Stimulated activated CD4-positive, alpha-beta T cell treated with anti-CD3 and anti-CD28 coated beads, Interleukin-4, amount 100 ng/mL, for 4 hours (primary cell): ENCODE measurements around the gene RGL1.

Experiments
- DNase-seq, 2 experiments: peaks; one replicate each; pipeline ENCODE4 v3.0.0-alpha.2; 2020

The RGL1 gene

DNA sequence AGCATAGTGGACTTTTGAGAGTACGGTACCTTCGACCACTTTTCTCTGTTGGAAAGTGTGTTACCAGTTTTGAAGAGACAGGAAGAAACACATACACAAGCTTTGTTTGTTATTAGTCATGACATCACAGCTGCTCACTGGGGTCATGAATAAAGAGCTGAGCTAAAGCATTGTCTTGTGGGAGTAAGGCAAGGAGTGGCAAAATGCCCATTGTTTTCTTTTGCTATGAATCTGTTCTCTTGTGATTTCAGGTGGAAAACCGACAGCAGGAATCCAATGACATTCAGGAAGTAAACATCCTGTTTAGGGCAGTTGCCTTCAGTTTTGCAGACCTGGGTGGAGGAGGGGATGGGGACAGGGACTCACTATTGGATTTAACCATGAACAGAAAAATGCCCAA, 66.2 kb downstream of the RGL1 start:
- DNase-seq, result no peak

GRCh38 chr1:183871601-183872000, 66.7 kb downstream of the RGL1 start:
- no peak for DNase-seq

DNA sequence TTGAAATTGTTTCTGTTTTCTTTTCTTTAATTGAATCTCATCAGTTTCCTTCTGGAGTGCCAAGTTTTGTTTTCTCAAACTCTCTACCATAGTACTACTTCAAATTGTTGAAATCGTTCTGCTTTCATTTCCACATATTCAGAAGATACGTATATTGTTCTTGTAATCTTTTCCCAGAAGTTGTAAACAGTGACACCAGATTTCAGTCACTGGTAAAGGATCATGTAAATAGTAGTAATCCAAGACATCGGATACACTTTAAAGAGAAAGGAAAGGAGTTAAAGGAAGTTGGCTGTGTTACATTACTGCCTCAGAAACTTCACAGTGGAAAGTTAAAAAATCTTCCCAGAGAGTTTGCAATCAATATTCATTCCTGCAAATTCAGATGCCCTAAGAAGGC, 67.5 kb downstream of the RGL1 start:
- no peak for DNase-seq

- DNase-seq, result no peak
These were observed 68.7 kb downstream of the RGL1 start for GRCh38 chr1:183873642-183874041.

DNA sequence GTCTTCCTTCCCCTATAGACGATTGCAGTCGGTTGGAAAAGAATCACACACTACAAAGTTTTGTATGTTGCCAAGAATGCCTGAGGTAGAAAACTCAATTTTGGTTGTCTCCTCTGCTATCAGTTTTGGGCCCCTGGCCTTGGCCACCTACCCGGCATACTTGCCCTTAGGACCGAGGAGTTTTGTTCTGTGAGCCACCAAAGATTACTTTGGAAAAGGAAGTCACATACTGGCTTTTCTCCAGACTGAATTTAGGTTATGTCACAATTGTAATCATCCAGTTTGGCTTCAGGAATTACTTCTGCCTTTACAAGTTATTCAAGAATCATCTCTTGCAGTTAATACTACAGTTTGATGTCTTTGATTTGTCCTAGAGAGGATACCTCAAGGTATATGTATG, 71.4 kb downstream of the RGL1 start:
- no peak for DNase-seq

DNA sequence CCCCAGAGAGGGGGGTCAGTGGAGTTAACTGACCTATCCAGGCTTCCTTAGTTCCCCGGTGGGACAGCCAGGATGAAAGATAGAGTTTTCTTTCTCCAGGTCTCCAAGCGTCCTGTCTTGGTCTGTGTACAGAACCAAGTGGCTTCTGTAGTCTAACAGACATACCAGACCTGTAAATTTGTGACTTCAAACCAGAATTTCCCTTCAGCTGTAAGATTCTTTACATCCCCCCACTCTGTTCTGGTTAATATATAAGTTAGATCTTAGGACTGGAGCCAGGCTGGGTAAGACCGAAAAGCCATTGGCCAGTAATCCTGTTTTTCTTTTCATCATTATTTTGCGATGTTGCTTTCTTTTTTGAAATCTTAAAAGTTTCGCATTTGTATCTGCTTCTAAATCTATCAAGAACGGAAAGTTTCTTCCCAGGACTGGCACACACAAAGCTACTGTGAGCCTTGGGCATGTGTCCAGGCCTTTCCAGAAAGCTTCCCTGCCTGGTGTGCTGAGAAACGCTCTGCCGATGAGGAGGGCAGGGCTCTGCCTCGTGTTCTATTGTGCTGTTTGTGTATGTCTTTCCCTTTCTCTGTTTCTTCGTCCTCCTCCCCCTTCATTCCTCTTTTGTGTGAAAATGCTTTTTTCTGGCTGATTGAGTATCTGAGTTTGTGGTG, 72.3 kb downstream of the RGL1 start:
- DNase-seq, result no peak

DNA sequence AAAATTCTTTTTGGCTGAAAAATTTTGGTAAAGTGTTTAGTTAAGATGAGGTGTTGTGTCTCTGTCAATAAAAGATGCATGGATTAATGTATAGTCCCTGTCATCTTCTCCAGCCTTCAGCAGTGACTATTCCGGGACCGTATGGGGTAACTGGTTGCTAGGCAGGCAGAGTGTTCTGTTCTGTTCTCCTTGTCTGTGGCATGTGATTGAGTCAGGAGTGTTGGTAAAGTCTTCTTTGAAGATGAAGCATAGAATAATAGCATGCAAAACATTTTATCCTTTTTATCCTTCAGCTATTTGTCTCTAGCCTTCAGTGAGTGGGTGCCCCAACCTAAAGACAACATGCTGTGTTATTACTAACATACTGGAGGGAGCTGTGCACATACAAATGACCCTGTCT, 74.6 kb downstream of the RGL1 start:
- no peak for DNase-seq

DNA sequence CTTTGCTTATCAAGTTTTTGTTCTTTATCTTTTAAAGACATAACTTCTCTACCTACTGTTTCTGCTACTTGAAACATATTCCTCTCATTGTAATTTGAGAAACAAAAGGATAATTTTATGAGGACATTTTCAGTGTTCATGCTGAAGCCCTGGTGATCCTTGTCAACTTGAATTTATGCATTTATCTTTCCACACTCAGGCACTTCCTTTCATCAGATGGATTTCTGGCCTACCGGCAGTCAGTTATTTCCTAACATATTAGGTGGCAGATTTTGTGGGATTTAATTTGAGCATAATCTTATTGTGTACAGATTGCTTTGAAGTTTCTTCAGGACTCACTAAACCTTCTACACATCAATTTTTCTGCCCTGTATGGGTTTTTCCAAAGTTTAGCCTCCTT, 75.0 kb downstream of the RGL1 start:
- DNase-seq, result no peak

GRCh38 chr1:183880531-183881243, 75.8 kb downstream of the RGL1 start:
- DNase-seq, result no peak

DNA sequence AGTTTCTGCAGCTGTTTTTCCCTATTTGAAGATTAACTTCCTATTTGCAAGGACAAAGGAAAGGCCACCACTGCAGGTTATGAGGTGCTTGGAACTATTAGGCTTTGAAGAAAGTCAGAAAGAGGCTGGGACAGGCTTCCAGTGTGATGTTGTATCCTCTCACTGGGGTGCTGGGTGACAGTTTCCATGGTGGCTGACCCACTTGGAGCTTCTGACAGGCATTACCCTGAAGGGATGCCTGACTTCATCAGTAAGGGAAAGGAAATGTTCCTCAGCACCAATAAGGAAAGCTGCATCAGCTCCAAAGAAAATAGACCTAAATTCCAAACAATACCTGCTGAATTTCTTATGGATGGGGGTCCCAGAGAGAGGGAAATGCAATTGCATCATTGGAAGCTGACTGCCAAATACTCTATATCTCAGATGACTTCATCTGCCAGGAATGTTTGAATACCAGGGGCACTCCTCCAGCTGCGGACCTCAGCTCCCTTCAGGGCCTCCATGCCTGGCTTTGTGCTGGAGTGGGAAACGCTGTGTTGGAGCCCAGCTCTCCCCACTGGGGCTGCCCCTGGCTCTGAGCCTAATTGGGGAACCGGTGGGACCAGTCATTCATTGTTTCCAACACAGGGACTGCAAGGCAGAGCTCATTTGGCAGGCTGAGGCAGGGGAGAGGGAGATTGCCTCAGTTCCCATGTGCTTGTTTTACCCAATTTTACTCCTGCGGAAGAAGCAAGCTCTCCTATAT, 76.6 kb downstream of the RGL1 start:
- DNase-seq, result no peak

- no peak for DNase-seq
These were observed 77.6 kb downstream of the RGL1 start for GRCh38 chr1:183882335-183883167.

DNA sequence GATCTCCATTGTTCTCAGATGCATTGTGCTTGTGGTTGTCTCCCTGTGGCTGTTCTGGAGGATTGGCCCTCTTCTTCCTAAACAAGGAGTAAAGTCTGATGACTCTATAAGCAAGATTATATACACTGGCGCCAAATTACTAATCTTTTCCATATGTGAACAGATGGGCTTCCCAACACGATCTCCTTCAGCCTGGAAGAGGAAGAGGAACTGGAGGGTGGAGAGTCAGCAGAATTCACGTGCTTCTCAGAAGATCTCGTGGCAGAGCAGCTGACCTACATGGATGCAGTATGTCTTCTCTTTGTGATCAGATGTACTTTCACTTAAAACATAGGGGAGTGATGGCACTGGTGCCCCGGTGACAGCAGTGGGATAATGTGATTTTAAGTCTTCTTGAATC, 78.7 kb downstream of the RGL1 start:
- no peak for DNase-seq

- no peak for DNase-seq
These were observed 79.6 kb downstream of the RGL1 start for GRCh38 chr1:183884526-183884925.

- no peak for DNase-seq
These were observed 80.3 kb downstream of the RGL1 start for GRCh38 chr1:183885142-183885735.

- no peak for DNase-seq
These were observed 81.3 kb downstream of the RGL1 start for GRCh38 chr1:183886083-183886828.

DNA sequence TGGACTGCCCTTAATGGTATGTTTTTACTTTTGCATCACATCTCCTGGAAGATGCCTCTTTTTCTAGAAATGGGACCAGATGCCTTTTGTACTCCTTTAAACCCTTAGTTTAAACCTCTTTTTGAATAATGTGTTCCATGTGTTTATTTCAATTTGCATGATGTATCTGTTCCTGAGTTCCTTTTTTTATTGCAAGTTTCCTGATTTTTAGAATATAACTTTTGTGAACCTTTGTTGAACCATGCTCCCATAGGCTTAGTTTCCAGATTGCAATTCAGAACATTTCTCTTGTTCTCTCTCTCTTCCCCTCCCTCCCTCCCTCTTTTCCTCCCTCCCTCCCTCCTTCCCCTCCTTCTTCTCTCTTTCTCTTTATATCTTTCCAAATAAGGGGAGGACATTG, 81.9 kb downstream of the RGL1 start:
- DNase-seq, result no peak

DNA sequence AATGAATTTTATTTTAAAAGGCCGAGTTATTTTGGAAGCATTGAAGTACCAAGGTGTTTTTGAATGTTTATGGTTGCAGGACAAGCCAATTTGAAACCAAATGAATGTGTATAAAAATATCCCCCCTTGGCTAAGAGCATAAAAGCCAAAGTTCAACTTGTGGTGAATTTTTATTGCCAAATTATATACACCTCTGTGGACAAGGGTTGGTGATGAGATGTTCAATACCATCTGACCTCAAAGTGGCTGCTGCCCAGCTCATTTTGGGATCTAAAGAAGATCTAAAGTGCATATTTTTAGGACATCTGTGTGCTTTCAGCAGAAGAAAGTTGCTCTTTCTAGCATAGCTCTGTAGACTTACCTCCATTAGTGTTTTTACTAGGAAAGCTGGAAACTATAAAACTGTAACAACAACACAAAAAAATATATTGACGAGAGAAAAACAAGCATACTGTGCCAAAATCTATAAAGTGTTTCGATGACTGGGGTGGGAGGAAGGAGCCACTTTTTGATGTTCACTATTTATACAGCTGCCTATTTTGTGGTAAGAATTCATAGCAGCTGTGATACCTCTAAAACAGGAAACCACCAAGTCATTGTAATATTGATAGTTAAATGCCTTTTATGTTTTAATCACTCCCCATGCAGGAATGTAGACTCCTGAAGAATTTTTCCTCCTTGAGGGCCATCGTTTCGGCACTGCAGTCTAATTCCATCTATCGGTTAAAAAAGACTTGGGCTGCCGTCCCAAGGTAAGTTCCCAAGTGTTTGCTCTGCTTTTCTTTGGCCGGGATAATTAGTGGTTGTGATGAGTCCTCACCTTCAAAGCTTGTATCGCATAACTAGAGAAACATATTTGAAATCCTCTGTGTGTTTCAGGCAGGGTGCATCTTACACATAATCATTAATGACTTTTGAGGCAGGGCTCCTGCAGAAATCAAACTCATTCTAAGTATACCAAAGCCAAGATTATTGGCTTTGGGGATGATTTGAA, 83.2 kb downstream of the RGL1 start:
- DNase-seq, result no peak

DNA sequence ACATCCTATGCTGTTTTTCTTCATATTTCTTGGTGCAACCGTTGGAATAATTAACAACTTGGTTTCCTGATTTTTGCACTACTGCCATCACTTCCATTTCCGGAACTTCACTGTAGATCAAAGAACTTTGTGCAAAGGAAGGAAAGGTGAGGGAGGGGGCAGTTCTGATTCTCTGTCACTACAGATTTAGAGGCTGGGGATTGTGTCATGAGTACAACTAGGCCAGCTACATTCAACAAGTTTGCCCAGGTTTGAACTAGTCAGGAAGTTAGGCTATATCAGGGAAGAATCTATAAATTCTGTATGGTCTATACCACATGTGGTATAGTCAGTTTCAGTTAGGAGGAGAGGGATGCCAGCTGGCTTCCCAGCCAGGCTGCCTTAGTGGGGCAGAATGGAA, 84.2 kb downstream of the RGL1 start:
- DNase-seq, result no peak

- DNase-seq, result no peak
These were observed 86.4 kb downstream of the RGL1 start for GRCh38 chr1:183891158-183891856.

GRCh38 chr1:183892351-183892793, 87.5 kb downstream of the RGL1 start:
- DNase-seq, result no peak
